Stimulated activated CD8-positive, alpha-beta memory T cell treated with anti-CD3 and anti-CD28 coated beads, Interleukin-15, amount 100 ng/mL, for 24 hours (primary cell): ENCODE measurements around the gene GAPT.

Experiments
- DNase-seq: peaks from one replicate; pipeline ENCODE4 v3.0.0-alpha.2; 2020; ENCODE audit warnings: low read depth

GAPT gene

GRCh38 chr5:58491216-58491892 is at the start of gene GAPT:
GAPT (plus strand) TSS chr5:58491435; CDS start chr5:58494537, 3,102 bp downstream.
- DNase-seq, result no peak

DNA sequence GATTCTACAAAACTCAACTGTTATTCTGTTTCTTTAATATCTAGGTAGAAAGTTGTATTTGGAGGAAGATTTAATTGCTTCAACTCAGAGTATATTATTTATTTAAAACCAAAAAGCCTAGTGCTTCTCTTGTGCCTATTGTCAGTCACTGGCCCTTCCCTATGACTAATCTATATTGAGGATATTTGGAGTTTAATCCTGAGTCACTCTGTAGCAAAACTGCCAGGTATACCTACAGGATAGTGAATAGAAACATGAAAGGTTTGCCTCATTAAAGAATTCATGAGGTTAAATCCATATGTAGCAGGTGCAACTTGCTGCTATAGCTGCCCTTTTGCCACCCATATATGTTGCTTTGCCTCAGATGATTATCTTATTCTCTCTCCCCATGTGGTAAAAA is 46.4 kb upstream of the GAPT start:
- no peak for DNase-seq

- no peak for DNase-seq
Observed at GRCh38 chr5:58446024-58446423, 45.2 kb upstream of the GAPT start.

DNA sequence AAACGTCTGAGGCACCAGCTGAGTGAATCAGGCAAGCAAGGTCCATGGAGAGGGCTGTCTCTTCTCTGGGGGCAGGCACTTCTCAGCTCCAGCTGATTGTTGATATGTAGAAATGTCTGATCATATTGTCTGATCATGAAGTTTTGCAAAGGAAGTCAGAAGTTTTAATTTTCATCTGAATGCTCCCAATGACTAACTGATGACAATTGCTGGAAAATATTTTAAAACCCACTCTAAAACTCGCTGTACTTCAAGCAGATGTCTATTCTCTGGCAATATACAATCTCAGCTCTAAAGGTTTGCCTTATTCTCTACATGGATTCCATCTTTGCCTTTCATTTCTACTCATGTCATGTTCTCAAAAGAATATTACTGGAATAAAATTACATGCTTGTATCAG is 44.0 kb upstream of the GAPT start:
- DNase-seq, result no peak

DNA sequence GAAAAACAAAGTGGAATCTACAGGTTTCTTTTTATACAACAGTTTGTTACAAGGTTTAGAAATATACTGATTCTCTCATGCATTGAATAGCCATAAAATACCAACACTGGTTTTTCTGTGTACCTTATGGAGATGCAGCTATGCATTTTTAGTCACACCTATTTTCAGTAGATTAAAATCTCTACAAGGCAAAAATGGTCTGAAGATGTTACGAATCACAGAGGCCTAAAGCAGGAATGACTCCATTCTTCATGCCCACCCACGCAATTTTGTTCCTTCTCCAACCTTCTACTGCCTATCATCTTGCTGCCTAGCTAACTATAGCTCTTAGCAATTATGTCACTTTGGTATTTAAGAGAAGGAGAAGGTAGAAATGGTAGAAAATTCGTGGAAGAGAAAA is 41.2 kb upstream of the GAPT start:
- DNase-seq, result no peak

GRCh38 chr5:58450811-58451629 is 40.2 kb upstream of the GAPT start:
- DNase-seq, result no peak

GRCh38 chr5:58451732-58452565 is 39.3 kb upstream of the GAPT start:
- DNase-seq, result no peak

DNA sequence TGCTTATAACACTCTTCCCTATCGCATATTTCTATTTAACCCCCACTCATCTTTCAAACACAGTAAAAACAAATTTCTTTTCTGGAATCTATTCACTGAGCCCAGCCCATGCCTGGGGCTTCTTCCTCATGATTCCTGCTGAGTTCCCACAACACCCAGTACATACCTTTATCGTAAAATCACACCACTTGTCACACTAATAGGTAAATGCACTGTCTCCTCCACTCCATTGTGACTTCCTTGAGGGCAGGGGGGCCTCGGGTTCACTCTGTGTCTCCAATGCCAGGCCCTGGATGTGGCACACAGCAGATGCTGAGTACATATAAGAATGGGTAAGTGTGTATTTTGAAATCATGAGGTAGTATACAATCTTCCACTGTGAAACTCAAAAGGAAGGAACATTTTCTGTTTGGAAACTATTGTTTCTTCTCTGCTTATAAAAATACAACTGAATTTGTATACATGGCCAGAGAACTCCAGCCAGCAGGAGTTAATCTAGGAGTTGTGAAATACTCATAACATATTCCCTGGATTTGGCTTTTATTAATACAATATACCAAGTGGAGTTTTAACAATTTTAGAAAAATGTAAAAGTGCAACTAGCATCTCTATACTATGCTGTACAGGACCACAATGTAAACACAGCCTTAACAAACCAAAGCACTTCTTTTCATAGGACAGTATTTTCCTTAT is 38.5 kb upstream of the GAPT start:
- no peak for DNase-seq

- DNase-seq, result no peak
Observed at GRCh38 chr5:58453306-58453705, 37.9 kb upstream of the GAPT start.

DNA sequence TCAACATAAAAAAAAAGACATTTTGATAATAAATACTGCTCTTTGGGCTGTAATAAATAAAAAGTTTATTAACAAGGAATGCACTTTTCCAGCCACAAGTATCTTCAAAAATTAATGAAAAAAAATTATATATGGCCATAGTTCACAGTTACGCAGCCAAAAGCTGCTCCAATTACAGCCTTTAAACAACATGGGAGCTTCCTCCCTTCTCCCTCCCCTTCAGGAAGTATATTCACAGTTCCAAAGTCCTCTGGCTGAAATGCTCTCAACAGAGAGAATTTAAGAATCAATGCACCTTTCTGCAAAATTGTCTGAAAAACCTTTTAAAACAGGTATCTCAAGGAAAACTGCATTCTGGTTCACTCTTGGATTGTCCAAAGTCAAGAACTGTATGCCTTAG is 37.2 kb upstream of the GAPT start:
- no peak for DNase-seq

DNA sequence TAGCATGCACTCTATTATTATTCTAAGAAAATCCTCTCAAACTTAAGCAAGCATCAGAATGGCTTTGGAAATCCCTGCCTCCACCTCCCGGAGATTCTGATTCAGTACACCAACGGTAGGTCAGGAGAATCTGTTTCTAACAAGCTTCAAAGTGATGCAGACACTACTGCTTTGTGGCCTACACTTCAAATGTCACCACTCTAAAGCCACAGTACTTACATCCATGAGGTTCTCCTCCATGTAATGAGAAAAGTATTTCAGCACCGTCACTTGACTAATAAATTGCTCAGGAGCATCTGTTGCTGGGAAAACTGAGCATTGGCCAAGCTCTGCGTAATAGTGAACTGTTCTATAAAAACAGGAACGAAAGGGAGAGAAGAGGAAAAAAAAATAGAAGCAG is 36.2 kb upstream of the GAPT start:
- no peak for DNase-seq

- DNase-seq, result no peak
Observed at GRCh38 chr5:58455480-58455879, 35.8 kb upstream of the GAPT start.

DNA sequence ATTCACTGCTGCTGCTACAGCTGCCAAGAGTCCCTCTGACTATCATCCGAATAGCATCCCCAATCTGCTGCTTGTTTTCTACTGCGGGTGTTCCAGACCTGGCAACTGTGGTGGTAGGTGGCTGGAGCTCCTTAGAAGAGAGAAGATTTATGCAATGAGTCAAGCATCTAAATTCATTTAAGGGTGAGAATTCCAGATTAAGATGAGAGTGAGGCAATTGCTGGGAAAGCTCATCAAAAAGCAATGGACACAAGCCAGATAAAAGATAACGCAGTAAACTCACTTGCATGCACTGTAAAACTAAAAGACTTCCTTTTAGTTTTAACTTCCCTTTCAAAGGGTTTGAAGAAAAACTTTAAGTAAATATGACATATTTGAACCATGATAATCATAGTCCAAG is 35.2 kb upstream of the GAPT start:
- no peak for DNase-seq

GRCh38 chr5:58456486-58456885 is 34.7 kb upstream of the GAPT start:
- DNase-seq, result no peak

DNA sequence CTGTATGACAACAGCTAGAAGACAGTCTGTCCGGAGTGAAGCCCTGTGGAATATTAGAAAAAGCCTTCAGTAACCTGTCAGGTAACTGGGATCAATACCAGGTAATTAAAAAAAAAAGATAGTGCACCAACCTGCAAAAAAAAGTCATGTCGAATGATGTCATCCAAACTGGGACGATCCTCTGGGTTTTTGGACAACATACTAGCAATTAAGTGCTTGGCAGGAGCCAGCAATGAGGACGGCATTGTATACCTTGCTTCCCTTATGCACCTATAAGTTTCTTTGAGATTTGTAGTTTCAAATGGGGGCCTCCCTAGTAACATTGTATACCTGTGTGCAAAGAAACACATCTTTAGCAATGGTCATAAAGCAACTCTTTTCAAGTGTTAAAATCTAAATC is 34.2 kb upstream of the GAPT start:
- DNase-seq, result no peak

DNA sequence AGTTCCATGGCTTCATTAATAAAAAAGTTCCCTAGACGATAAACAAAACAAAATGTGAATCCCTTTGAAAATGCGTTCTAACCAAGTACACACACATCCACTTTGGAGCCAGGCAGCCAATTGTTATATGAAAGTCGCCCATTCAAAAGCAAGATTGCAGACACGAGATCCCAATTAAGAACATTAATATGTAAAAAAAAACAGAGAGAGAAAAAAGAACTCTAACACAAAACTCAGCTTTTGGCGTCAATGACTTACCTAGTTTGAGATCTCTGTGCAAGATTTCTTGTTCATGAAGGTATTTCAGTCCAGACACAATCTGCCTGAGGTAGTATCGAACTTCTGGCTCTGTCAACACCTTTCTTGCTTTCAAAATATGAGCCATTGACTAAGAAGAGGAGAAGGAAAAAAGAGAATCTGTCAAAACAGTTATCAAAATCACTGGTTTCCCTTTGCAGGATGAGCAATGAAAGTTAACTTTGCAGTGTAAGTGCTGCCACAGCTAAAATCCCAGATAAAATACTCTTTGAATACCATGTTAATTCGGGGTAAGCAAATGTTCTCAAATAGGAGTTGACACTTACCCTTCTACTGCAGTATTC is 33.0 kb upstream of the GAPT start:
- no peak for DNase-seq

DNA sequence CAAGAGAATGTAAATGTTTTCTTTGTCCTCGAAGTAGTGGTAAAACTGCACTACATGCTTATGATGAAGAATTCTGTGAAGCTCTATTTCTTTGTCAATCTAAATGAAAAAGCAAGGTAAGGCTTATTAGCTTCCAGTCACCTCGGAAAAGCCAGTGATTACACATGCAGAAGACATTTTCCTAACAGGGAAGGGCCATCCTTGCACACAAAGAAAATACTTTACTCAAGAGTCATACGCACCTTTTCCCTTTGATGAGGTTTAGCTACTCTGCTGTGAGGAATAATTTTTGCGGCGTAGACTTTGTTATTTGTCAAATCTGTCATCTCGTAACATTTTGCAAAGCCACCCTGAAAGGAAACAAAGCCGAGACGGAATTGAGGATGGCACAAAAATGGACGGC is 32.5 kb upstream of the GAPT start:
- no peak for DNase-seq

DNA sequence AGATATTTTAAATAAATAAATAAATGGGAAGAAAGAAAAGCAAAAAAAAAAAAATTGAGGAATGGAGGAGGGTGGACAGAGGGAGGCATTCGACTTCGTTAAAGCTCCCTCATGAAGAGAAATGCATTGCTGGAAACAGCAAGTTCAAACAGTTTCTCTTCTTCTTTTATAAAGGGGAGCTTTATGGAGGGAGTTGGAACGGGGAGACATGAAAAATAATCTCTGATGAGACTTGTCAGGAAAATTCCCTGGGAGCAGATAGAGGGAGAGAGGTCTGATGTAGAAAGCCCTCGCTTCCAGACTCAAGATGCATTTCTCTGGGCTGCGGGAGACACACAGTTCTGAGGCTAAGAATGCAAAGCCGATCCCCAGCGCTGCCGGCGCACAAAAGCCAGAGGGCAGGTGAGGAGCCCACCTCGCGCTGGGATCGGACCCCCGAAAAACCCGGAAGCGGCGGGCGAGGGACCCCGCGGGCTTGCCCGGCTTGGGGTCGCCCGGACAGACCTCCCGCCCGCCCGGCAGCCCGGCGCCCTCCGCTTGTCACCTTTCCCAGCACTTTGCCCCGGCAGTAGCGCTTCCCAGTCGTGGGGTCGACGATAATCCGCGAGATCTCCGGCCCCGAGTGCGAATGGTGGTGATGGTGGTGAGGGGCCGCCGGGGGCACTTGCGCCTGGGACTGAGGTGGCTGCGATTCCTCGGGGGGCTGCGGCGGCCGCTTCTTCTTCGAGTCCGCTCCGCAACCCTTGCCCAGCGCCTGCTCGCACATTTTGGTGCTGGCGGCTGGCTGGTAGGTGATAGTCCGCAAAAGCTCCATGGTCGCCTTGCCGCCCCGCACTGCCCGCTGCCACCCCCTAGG is 31.9 kb upstream of the GAPT start:
- DNase-seq, result peak; percentile 8

GRCh38 chr5:58460002-58460731 is 31.1 kb upstream of the GAPT start, which contains the start of gene PLK2:
PLK2 (minus strand) TSS chr5:58460086; CDS start chr5:58459959, 127 bp downstream.
- DNase-seq, result peak; percentile 67

- DNase-seq, result peak; percentile 80
Observed at GRCh38 chr5:58460732-58461286, 30.4 kb upstream of the GAPT start.
